ENCODE results near the gene C14orf132. TPM values are rescaled to one million over a fixed set of nuclear protein-coding genes. Genes with fewer than 3 reads are reported as not detected.

Gene C14orf132
- total RNA-seq (1 to 10 TPM; 1.4 to 2.5 TPM), polyA plus RNA-seq (ENCODE audit: insufficient read depth, low read depth, low replicate concordance) (8.4 TPM)
- long read RNA-seq, donor 1: 0 reads
- long read RNA-seq, donor 2, full-length matches to known transcripts: 3 of 3 reads
- long read RNA-seq, donor 2, partial matches to known transcripts: 0 of 3 reads
- long read RNA-seq, donor 2, other reads (novel, unspliced or antisense): 0 of 3 reads

DNA sequence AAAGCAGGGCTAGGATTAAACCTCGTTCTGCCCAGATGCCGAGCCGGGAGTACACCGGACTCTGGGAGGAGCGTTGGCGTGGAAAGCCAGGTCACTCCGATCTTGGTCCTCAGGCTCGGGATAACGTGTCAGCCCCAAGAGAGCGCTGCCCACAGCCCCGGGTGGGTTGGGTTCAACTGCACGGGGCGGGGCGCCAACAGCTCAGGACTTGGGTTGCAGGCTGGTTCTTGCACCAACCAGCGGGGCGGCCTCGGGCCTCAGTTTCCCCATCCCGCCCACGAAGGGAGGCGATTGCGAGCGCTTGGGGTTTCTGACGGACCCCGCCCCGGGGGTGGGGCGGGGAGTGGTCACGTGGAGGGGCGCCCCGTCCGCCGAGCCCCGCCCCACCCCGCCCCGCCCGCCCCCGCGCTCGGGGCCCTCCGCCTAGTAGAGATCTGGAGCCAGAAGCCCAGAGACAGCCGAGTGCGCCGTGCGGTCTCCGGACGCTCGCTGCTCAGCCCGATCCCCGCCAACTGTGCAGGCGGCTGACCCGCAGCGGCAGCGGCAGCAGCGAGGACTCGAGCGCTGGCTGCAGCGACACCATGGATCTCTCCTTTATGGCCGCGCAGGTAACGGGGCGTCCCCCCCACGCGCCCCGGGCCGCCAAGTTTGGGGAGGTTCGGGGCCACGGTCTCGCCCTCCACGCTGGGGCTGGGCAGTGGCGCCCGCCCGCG is at the start of gene C14orf132:
Gene C14orf132 (plus strand): TSS at position 443 of the 713 bp plus-strand sequence. CDS start 139 bp downstream, at position 582.
- peak within 1 kb of the TSS; percentile 59 to 71 for H3K4me3 ChIP-seq
- no peaks in the 10 kb centered on the region for H3K4me1 ChIP-seq
- WGBS, 2 donors: 1% methylated on average over 57 of the region's 72 CpGs; no CpG with 5 or more reads in 1 of the 2 donors
- no peaks in the 10 kb centered on the region for H3K9me3 ChIP-seq
- intact Hi-C loops (cut with DNase I; ENCODE audit: low total_unique reads): no loop called here
- no peaks in the 10 kb centered on the region for H3K27me3 ChIP-seq
- H3K36me3 ChIP-seq (ENCODE audit: low read depth, missing control alignments): no peaks in the 10 kb centered on the region
- no peak for TF ChIP-seq POLR2A (IDR thresholded peaks at IDR 0.05)
- TF ChIP-seq, protein P1, sequence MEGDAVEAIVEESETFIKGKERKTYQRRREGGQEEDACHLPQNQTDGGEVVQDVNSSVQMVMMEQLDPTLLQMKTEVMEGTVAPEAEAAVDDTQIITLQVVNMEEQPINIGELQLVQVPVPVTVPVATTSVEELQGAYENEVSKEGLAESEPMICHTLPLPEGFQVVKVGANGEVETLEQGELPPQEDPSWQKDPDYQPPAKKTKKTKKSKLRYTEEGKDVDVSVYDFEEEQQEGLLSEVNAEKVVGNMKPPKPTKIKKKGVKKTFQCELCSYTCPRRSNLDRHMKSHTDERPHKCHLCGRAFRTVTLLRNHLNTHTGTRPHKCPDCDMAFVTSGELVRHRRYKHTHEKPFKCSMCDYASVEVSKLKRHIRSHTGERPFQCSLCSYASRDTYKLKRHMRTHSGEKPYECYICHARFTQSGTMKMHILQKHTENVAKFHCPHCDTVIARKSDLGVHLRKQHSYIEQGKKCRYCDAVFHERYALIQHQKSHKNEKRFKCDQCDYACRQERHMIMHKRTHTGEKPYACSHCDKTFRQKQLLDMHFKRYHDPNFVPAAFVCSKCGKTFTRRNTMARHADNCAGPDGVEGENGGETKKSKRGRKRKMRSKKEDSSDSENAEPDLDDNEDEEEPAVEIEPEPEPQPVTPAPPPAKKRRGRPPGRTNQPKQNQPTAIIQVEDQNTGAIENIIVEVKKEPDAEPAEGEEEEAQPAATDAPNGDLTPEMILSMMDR (IDR thresholded peaks at IDR 0.05): no peak
- peak; percentile 68 for DNase-seq
- H3K27ac ChIP-seq: peak within 1 kb of the TSS in 1 of 2 donors; percentile 60

DNA sequence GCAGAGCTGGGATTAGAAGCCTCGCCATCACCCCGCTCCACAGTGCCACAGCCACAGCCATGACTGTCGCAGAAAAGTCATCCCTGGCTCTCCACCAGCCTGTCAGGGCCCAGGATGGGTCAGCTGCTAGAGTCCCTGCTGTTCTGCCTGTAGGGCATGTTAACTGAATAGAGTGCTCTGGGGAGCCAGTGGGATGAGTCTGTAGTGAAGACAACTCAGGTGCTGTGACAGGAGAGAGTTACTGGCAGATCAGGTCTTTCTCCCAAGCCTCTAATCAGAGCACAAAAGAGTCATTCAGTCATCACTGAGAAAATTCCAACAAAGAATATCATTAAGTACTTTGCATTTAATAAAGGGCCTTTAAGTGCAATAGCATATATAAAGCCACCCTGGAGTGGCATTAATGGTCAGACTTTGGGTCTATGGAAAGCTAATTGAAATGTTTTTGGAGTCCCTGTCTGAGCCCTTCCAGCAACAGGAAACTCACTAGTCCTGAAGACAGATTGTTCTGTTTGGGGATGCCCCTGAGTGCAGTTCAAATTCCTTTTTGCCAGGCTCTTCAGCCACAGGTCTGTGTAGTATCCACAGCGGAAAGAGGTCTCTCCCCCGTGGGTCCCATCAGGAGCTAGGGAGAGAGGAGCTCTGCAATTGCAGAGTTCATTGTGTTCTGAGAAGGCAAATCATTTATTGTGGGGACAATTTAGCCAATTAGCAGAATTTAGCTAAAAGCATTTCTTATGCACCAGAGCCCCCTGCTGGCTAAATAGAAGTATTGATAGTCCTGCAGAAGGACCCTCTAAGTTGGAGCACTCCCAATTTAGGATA is 45.2 kb upstream of the C14orf132 start:
- Histone ChIP-seq H3K27me3 (no peaks in the 10 kb centered on the region), H3K36me3 (ENCODE audit: low read depth, missing control alignments) (no peaks in the 10 kb centered on the region), H3K27ac (no peak overlapping the region), H3K4me3 (no peak overlapping the region), H3K9me3 (no peaks in the 10 kb centered on the region), H3K4me1 (no peaks in the 10 kb centered on the region)
- intact Hi-C loops (cut with DNase I; ENCODE audit: low total_unique reads): no loop called here
- 19 to 41% methylated on average over 2 to 4 of the region's 5 CpGs for WGBS, 2 donors
- no peak for TF ChIP-seq POLR2A (IDR thresholded peaks at IDR 0.05)
- TF ChIP-seq, protein P1 (IDR thresholded peaks at IDR 0.05): peak; percentile 56 to 85 (median 83)
- DNase-seq: peak; percentile 40

DNA sequence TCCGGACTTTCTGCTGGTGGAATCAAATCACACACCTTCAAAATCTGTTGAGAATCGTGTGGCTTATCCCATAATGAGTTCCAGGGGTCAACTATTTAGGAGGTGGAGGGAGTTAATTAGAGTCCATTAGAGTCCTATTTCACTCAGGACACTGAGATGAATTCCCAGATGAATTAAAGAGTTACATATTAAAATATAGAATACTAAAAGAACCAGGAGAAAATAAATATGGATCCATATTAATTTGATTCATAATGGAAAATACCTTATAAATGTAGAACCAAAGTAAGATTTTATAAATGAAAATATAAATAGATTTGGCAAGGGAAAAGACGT is 44.6 kb upstream of the C14orf132 start:
- Histone ChIP-seq H3K9me3 (no peaks in the 10 kb centered on the region), H3K36me3 (ENCODE audit: low read depth, missing control alignments) (no peaks in the 10 kb centered on the region), H3K27me3 (no peaks in the 10 kb centered on the region), H3K4me3 (no peak overlapping the region), H3K4me1 (no peaks in the 10 kb centered on the region), H3K27ac (no peak overlapping the region)
- WGBS, 2 donors: 21 to 22% methylated on average over 3 of the region's 3 CpGs
- intact Hi-C loops (cut with DNase I; ENCODE audit: low total_unique reads): no loop called here
- TF ChIP-seq, protein P1 (IDR thresholded peaks at IDR 0.05): no peak
- no peak for TF ChIP-seq POLR2A (IDR thresholded peaks at IDR 0.05)
- DNase-seq: no peak

DNA sequence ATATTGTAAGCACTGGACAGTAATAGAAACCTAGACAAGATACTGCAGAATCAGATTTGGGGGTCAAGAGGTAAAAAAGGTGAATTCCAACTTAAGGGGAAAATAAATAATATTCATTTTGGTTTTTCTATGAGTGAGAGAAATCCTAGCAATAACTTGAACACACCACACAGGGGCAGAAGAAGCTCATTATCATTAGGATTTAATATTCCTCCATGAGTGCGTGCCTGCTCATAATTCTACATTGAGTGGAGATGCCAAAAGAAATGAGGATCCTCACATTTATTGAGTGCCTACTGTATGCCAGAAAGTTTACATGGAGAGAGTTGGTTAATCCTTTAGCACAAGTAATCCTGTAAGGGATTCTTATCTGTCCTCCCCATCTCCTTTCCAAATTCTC is 40.5 kb upstream of the C14orf132 start:
- intact Hi-C loops (cut with DNase I; ENCODE audit: low total_unique reads): no loop called here
- no peak for DNase-seq
- 47 to 57% methylated on average over 1 of the region's 1 CpG for WGBS, 2 donors
- Histone ChIP-seq H3K27ac (no peak overlapping the region), H3K36me3 (ENCODE audit: low read depth, missing control alignments) (no peaks in the 10 kb centered on the region), H3K4me3 (no peak overlapping the region), H3K4me1 (no peaks in the 10 kb centered on the region), H3K9me3 (no peaks in the 10 kb centered on the region), H3K27me3 (no peaks in the 10 kb centered on the region)
- TF ChIP-seq, protein P1 (IDR thresholded peaks at IDR 0.05): peak in 1 of 3 experiments; percentile 27
- TF ChIP-seq POLR2A (IDR thresholded peaks at IDR 0.05): no peak

Data from testis (tissue), 5 donors.